Esophagus squamous epithelium (tissue), 4 donors: ENCODE results near the gene UNC5B.

Experiments
- CTCF ChIP-seq, 6 experiments: fragments of 450-650 bp in 4 of 6; fragments of 200-600 bp in 2 of 6; sonication (generic) in 2 of 6; IDR thresholded peaks; one replicate each; pipeline ENCODE4 v1.5.1; 2016 to 2019; ENCODE audit warnings: antibody characterized with exemption in 6 of 6, mild to moderate bottlenecking in 4 of 6, moderate library complexity in 4 of 6
- POLR2A ChIP-seq, 4 donors: fragments of 450-650 bp; IDR thresholded peaks; one replicate each; pipeline ENCODE4 v1.6.1; 2017; ENCODE audit warnings: antibody characterized with exemption in 4 of 4, mild to moderate bottlenecking in 4 of 4, moderate library complexity in 3 of 4

- TF ChIP-seq CTCF (IDR thresholded peaks at IDR 0.05) (no peak), POLR2A (IDR thresholded peaks at IDR 0.05) (no peak)
These were observed 100.7 kb downstream of the UNC5B start for GRCh38 chr10:71312811-71313789.
